Measurements from ENCODE around the gene MBD3L2. TPM values are rescaled to one million over a fixed set of nuclear protein-coding genes. Genes with fewer than 3 reads are reported as not detected.
A peak's percentile ranks its signal among the peaks of the same experiment; 100 is the strongest.

The MBD3L2 gene
- total and polyA plus RNA-seq, 9 of the 15 experiments (the other 6 are each of a cell fraction or from before 2014, with no cell fraction given) = not detected

- no peaks in the 10 kb centered on the region for H3K79me2 ChIP-seq (ENCODE audit: control insufficient read depth, insufficient read depth, low read length)
- H4K20me1 ChIP-seq (replicated peaks; ENCODE audit: control insufficient read depth, insufficient read depth, low read length) = no peaks in the 10 kb centered on the region
- no peak overlapping the region for H3K27ac ChIP-seq (ENCODE audit: extremely low read depth, low read depth, low read length)
- no peaks in the 10 kb centered on the region for H3K9me1 ChIP-seq (ENCODE audit: control insufficient read depth, insufficient read depth, low read length)
- H3K27me3 ChIP-seq (ENCODE audit: control insufficient read depth in 2 of 2, insufficient read depth in 2 of 2, low read length in 2 of 2) = no peaks in the 10 kb centered on the region
- ChIA-PET CTCF (ENCODE audit: low intra/inter-chr PET ratio) (no interaction called here), POLR2A (no interaction called here)
- no TSS peak for BruUV-seq (replicated peaks)
- H2AFZ ChIP-seq (ENCODE audit: low read depth, low read length) = no peak overlapping the region
- in situ Hi-C loops (cut with MboI) = no loop called here
- intact Hi-C loops (cut with micrococcal nuclease) = no loop called here
- 57% methylated on average over 6 of the region's 6 CpGs for WGBS (ENCODE audit: insufficient coverage, low coverage, missing lambda C conversion rate)
- H3K4me2 ChIP-seq (ENCODE audit: insufficient read depth, low read length) = no peak overlapping the region
- H3K9me3 ChIP-seq (replicated peaks; ENCODE audit: control insufficient read depth, insufficient read depth, low read depth, low read length) = peaks cover 21% of the 10 kb centered on the region
- H3K36me3 ChIP-seq (ENCODE audit: control insufficient read depth, insufficient read depth, low read length) = peaks cover 7% of the 10 kb centered on the region; the same call in 2 of the 3 replicates
- ATAC-seq (no peak), FAIRE-seq (no peak), DNase-seq (ENCODE audit: extremely low read depth in 1 of 4, low spot score in 3 of 4) (no peak)
- H3K4me3 ChIP-seq = no peak overlapping the region
- no peak overlapping the region for H3K9ac ChIP-seq (ENCODE audit: insufficient read depth in 1 of 2, low read depth in 2 of 2, low read length in 2 of 2)
- H3K4me1 ChIP-seq (replicated peaks in 1 of 2; ENCODE audit: control insufficient read depth in 2 of 2, insufficient read depth in 2 of 2, low read length in 2 of 2) = no peaks in the 10 kb centered on the region
- TF ChIP-seq RAD51 (IDR thresholded peaks at IDR 0.05; ENCODE audit: borderline replicate concordance, low read depth) (no peak), MAX (CRISPR knock-in tag; IDR thresholded peaks at IDR 0.05) (no peak), MXD1 (CRISPR knock-in tag; IDR thresholded peaks at IDR 0.05; ENCODE audit: borderline replicate concordance, poor library complexity, severe bottlenecking) (no peak)
Observed at GRCh38 chr19:7088999-7089398, 39.9 kb downstream of the MBD3L2 start.

GRCh38 chr19:7098096-7098495 lies 49.0 kb downstream of the MBD3L2 start:
- CTCF ChIA-PET (ENCODE audit: low intra/inter-chr PET ratio) = no interaction called here

More at GRCh38 chr19:7098096-7098495, 49.0 kb downstream of the MBD3L2 start:
- no peaks in the 10 kb centered on the region for H4K20me1 ChIP-seq (replicated peaks; ENCODE audit: control insufficient read depth, insufficient read depth, low read length)
- DNase-seq (ENCODE audit: extremely low read depth in 1 of 4, low spot score in 3 of 4) (no peak), FAIRE-seq (no peak), ATAC-seq (no peak)
- 0 out of 2 replicates have a peak overlapping the region, but pooled peaks have one; percentile 60 for H3K4me3 ChIP-seq
- no peak for TF ChIP-seq ZKSCAN1 (IDR thresholded peaks at IDR 0.05; ENCODE audit: low read depth, low read length)
- TF ChIP-seq YY1 (IDR thresholded peaks at IDR 0.05; ENCODE audit: borderline replicate concordance in 1 of 3, control insufficient read depth in 1 of 3, extremely low read depth in 1 of 3, insufficient read depth in 3 of 3, insufficient read length in 1 of 3, insufficient replicate concordance in 2 of 3, low read depth in 1 of 3, low read length in 2 of 3) = peak in 1 of 3 experiments; percentile 61
- TF ChIP-seq NCOA4 (IDR thresholded peaks at IDR 0.05; ENCODE audit: partially characterized antibody) = no peak
- H3K9me3 ChIP-seq (replicated peaks; ENCODE audit: control insufficient read depth, insufficient read depth, low read depth, low read length) = peaks cover 15% of the 10 kb centered on the region; the same call in 1 of the 2 replicates
- H3K27me3 ChIP-seq (ENCODE audit: control insufficient read depth in 2 of 2, insufficient read depth in 2 of 2, low read length in 2 of 2) = peaks cover under 1 to 5% of the 10 kb centered on the region in 2 experiments; a peak in 3 of 5 replicates
- peak overlapping the region; percentile 95 for H2AFZ ChIP-seq (ENCODE audit: low read depth, low read length)
- in situ Hi-C loops (cut with MboI) (no loop called here), intact Hi-C loops (cut with micrococcal nuclease) (no loop called here)
- TSS peak; percentile 83 for BruUV-seq (replicated peaks)
- no peak overlapping the region for H3K9ac ChIP-seq (ENCODE audit: insufficient read depth in 1 of 2, low read depth in 2 of 2, low read length in 2 of 2)
- H3K27ac ChIP-seq (ENCODE audit: extremely low read depth, low read depth, low read length) = no peak overlapping the region
- H3K4me2 ChIP-seq (ENCODE audit: insufficient read depth, low read length) = peak overlapping the region; percentile 88; the same call in 1 of the 2 replicates
- H3K9me1 ChIP-seq (ENCODE audit: control insufficient read depth, insufficient read depth, low read length) = no peaks in the 10 kb centered on the region
- no peaks in the 10 kb centered on the region for H3K36me3 ChIP-seq (ENCODE audit: control insufficient read depth, insufficient read depth, low read length)
- peaks cover 6 to 11% of the 10 kb centered on the region in 2 experiments; a peak in 3 of 5 replicates for H3K4me1 ChIP-seq (replicated peaks in 1 of 2; ENCODE audit: control insufficient read depth in 2 of 2, insufficient read depth in 2 of 2, low read length in 2 of 2)
- POLR2A ChIA-PET = interaction anchor here (1.4 kb wide), 1 partner anchor 13 kb away, joined by 5 read pairs; no protein-coding TSS in a partner anchor
- no peaks in the 10 kb centered on the region for H3K79me2 ChIP-seq (ENCODE audit: control insufficient read depth, insufficient read depth, low read length)
- 78% methylated on average over 3 of the region's 3 CpGs for WGBS (ENCODE audit: insufficient coverage, low coverage, missing lambda C conversion rate)
